ENCODE measurements around the gene SLC25A13.

DNA sequence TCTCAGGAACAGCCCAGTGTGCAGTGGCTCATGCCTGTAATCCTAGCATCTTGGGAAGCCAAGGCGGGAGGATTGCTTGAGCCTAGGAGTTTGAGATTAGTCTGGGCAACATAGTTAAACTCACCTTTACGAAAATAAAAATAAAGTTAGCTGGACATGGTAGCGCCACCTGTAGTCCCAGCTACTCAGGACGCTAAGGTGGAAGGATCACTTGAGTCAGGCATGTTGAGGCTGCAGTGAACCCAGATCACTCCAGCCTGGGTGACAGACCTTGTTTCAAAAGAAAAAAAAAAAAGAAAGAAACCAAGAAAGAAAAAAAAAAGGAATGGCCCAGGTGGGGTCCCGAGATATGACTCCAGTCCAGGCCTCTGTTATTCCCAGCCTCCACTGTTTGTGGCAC, 96.6 kb downstream of the SLC25A13 start:
- TF ChIP-seq, protein P1, sequence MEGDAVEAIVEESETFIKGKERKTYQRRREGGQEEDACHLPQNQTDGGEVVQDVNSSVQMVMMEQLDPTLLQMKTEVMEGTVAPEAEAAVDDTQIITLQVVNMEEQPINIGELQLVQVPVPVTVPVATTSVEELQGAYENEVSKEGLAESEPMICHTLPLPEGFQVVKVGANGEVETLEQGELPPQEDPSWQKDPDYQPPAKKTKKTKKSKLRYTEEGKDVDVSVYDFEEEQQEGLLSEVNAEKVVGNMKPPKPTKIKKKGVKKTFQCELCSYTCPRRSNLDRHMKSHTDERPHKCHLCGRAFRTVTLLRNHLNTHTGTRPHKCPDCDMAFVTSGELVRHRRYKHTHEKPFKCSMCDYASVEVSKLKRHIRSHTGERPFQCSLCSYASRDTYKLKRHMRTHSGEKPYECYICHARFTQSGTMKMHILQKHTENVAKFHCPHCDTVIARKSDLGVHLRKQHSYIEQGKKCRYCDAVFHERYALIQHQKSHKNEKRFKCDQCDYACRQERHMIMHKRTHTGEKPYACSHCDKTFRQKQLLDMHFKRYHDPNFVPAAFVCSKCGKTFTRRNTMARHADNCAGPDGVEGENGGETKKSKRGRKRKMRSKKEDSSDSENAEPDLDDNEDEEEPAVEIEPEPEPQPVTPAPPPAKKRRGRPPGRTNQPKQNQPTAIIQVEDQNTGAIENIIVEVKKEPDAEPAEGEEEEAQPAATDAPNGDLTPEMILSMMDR (IDR thresholded peaks at IDR 0.05): no peak
- TF ChIP-seq POLR2A (IDR thresholded peaks at IDR 0.05): no peak
